GM21723 (cell line): ENCODE results near the gene TEX264.

Experiments
- ATAC-seq: cut with Tn5 transposase; IDR thresholded peaks from one replicate; pipeline ENCODE4 v1.9.1; 2021; ENCODE audit warnings: mild to moderate bottlenecking, moderate library complexity; ENCODE audit not compliant: unreplicated experiment

The TEX264 gene

DNA sequence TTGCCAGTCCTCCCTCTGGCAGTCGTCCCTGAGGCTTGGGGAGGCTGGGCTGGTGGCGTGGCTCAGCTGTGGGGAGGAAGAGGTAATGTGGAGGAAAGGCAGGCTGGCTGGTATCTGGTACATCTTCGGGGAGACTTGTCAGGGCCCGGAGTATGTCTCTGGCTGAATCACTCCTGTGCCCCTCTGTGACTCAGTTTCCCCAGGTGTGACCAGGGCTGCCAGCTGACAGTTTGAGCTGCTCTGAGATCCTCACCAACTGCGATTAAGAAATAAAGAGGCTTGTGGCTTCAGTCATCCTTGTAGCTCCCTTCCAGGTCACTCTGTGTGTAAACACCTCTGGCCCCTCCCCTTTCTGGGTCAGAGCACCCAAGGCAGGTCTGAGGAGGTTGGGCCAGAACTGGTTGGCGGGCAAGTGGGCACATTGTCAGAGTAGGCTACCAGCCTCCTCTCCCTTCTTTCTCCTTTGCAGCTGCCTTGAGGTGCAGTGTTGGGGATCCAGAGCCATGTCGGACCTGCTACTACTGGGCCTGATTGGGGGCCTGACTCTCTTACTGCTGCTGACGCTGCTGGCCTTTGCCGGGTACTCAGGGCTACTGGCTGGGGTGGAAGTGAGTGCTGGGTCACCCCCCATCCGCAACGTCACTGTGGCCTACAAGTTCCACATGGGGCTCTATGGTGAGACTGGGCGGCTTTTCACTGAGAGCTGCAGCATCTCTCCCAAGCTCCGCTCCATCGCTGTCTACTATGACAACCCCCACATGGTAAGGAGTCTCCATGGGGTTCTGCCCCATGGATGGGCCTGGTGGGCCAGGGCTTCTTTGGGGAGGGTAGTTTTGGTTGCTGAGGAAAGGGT lies 3.0 kb downstream of the TEX264 start:
- ATAC-seq: no peak

DNA sequence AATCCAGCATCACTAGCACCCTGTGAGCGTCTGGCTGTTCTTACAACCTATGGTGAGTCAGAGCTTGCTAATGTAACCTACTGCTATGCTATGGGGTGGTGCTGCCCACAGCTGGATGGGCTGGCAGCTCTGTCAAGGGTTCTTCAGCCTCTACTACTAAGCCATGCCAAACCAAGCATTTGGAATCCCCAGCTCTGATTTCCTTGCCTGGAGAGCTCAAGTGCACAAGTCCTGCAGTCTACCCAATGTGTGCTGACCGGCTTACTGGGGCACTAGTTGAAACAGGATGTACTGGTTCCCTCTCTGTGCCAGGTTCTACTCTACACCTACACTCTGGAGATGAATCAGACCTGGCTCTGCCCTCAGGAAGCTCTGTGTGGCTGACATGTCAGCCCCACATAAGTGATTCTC lies 4.2 kb downstream of the TEX264 start:
- no peak for ATAC-seq

DNA sequence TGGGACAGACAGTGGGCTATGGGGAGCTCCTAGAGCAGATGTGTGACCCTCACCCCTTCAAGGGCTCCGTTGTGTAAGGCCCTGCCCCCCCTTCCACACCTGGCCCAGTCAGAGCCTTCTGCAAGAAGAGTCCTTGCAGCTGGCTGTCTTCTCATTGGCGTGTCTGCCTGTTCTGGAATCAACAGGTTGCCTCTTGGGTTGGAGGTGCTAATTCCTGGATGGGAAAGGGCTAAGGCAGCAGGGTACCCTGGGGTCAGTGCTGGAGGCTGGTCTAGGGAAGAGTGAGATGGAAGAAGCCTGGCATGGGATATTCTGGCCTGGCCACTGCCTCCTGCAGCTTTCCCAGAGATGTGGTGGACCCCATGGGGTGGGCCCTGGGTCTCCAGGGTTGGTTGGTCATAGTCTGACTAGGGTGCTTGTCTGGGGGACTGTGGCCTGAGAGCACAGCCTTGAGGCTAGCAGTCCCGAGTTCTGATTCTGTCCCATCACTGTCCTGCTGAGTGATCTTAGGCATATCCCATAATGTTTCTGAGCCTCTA lies 5.1 kb downstream of the TEX264 start:
- no peak for ATAC-seq

DNA sequence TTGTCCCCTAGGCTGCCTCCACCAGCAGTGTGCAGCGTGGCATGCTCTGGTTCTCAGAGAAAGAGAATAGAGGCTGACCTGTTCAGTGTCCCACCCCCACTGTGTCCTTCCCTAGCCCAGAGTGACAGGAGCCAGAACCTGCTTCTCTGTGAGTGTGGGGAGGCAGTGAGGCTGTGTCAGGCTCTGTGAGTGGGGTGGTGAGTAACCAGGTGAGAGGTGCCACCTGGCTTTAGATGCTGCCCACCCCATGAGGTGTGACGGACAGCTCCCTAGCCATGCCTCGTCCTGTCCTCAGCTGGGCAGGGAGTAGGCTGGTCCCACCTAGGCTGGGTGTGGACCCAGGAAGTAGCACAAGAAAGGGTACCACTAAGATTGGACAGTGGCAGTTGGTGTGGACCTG lies 6.3 kb downstream of the TEX264 start:
- ATAC-seq: no peak

DNA sequence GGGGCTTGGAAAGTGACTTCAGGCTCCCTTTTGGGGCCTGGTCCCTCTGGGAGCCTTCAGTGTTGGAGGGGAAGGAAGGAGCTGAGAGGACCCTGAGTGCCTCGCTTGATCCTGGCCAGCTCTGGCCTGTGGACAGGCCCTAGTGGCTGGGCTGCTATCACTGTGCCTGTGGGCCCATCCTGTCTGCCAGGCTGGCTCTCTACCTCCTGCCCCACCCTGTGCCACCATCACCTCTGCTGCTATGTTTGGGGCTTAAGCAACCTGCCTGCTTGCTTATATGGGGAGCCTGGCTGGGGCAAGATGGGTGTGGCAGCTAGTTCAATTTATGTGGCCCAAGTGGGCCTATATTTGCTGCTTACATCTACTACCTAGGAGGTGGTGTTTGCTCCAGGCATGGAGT lies 7.1 kb downstream of the TEX264 start:
- no peak for ATAC-seq

DNA sequence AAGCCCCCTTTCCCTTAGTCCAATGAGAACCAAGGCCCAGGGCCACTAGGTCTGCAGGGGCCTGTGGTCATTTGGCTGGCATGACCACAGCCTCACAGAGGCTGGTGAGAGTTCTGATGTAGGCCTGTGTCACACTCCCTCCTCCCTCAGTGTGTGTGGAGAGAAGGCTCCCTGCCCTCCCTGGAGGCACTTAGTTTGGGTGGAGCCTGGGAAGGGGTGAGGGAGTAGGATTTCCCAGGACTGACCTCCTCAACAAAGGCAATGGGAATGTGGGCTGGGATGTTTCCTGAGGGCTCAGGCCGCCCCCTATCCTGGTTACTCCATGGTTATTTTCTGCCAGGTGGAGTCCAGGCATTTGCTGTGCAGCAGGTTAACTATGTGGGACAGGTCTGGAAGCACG lies 7.6 kb downstream of the TEX264 start:
- no peak for ATAC-seq

GRCh38 chr3:51679318-51679717 lies 8.3 kb downstream of the TEX264 start:
- no peak for ATAC-seq

DNA sequence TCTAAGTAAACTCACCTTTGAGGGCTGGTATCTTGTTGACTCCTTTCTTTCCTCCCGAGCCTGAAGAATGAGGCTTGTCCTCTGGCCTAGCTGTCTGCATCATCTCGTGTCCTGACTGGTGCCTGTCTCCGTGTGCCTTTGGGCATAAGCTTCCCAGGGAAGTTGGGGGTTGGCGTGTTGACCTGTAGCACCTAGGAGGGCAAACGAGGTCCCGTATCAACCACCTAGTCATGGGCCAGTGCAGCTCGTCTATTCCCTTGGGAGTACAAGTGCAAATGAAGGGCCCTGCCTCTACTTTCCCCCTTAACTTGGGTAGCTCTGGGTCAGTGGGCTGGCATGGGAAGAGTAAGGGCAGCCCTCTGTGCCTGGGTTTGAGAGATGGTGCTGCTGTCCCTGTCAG lies 8.7 kb downstream of the TEX264 start:
- no peak for ATAC-seq

GRCh38 chr3:51680196-51680595 lies 9.1 kb downstream of the TEX264 start:
- no peak for ATAC-seq

GRCh38 chr3:51680663-51681230 lies 9.7 kb downstream of the TEX264 start:
- ATAC-seq: no peak

GRCh38 chr3:51681453-51681852 lies 10.4 kb downstream of the TEX264 start:
- ATAC-seq: no peak

GRCh38 chr3:51682079-51682478 lies 11.0 kb downstream of the TEX264 start:
- ATAC-seq: peak; percentile 86

GRCh38 chr3:51682526-51682925 lies 11.5 kb downstream of the TEX264 start:
- no peak for ATAC-seq

GRCh38 chr3:51683566-51683965 lies 12.5 kb downstream of the TEX264 start:
- ATAC-seq: no peak

- ATAC-seq: no peak
Observed at GRCh38 chr3:51684971-51685751, 14.1 kb downstream of the TEX264 start.

DNA sequence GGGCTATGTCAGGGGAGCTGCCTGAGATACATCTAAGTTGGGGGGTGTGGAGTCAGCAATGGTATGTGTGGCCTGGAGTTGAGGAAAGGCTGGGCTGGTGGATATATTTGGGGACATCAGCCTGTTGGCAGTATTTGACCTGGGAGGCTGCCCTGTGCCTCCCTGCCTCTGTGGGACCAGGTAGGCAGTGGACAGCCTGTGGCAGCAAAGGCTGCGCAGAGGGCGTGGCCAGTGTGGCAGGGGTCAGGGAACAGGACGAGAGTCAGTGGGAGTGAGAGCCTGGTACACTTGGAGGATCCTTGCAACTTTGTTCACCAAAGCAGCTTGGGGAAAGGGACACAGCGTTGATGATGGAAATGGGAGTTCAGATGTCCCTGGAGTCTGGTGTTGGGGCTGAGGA lies 15.0 kb downstream of the TEX264 start:
- no peak for ATAC-seq

- ATAC-seq: peak; percentile 63
Observed at GRCh38 chr3:51686512-51687215, 15.6 kb downstream of the TEX264 start.

DNA sequence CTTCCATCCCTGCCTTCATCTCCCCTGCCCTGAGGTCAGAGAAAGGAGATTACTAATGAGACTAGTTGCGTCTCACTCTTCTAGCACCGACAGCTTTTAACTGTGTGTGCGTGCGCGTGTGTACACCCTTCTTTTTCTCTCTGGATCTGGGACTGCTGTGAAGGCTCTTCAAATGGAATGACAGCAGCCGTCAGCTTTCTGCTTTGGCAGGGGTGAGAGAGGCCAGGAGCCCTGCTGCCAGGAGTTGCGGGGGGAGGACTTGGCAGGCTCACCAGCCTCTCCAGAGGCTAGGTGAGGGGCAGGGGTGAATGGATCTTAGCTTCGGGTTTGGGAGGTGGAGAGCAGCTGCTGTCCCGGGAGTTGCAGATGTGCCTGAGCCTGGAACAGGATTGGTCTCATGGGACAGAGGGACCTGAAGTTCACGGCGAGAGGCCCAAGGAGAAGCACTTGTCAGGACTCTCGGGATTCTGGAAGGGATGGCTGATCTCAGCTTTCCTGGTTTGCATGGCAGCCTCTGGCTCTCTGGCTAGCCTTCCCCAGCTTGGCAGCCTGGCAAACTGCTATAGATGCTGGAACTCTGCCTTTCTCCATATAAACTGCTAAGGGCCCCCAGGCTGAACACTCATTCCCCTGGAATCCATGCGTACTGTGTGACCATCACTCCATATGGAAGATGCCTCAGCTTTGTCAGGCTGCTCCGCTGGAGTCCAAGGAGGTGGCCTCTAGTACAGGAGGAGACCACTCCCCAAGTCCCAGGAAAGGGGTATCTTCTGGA lies 16.6 kb downstream of the TEX264 start:
- no peak for ATAC-seq

DNA sequence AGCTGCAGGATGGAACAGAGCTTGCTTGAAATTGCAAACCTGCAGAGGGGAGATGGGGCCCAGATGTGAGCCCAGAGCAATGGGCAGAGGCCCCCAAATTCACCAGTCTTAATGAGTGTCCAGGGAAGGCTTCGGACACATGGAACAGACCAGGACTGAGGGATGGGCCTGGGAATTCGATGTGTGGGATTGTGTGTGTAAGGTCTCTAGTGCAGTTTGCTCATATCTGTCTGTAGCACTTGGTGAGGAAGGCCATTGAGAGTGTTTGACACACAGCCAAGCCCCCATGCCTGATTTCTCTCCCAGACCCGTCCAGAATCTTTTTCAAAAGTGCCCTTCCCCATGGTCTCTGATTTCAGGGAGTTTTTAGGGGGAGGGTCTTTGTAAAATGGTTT lies 17.2 kb downstream of the TEX264 start:
- no peak for ATAC-seq

GRCh38 chr3:51691021-51691420 lies 20.0 kb downstream of the TEX264 start:
- no peak for ATAC-seq
